DLD1 (cell line): ENCODE data around the gene ADAP2.
"Not testable (repeated sequence)": the region's sequence is repeated elsewhere in the genome, so short reads cannot be mapped to it uniquely, and the experiment has no call there.

Source experiments
- in situ Hi-C: cut with HindIII; loops from 2 replicates; pipeline ENCODE4 v1.10.0; 2017; ENCODE audit warnings: low sequenced_read_pairs

Gene ADAP2, protein sequence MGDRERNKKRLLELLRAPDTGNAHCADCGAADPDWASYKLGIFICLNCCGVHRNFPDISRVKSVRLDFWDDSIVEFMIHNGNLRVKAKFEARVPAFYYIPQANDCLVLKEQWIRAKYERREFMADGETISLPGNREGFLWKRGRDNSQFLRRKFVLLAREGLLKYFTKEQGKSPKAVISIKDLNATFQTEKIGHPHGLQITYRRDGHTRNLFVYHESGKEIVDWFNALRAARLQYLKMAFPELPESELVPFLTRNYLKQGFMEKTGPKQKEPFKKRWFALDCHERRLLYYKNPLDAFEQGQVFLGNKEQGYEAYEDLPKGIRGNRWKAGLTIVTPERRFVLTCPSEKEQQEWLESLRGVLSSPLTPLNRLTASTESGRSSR

DNA sequence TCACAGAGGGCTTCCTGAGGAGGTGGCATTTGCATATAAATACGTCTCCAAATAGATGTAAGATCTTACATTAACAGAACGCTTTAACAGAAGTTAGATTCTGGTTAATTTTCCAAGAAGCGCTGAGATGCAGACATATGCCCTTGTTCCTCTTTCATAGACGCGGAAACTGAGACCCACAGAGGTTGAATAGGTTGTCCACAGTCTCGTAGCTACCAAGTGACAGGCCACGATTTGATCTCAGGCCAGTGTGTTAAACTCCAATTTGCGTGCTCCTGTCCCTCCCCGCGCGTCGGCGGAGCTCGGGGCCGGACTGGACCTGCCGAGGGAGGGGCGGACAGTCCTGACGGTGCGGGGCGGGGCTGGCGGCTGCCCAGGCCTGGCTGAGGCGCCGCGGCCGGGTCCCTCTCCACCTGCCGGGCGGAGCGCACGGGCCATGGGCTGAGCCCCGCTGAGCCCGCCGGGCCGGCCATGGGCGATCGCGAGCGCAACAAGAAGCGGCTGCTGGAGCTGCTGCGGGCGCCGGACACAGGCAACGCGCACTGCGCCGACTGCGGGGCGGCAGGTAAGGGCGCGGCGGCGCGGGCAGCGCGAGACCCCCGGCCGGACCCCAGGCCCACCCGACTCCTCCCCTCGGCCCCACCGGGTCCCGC is at the start of gene ADAP2:
Gene ADAP2 (plus strand): TSS at position 402 of the 653 bp plus-strand sequence. CDS start 70 bp downstream, at position 472.
- in situ Hi-C loops, result no loop called here

DNA sequence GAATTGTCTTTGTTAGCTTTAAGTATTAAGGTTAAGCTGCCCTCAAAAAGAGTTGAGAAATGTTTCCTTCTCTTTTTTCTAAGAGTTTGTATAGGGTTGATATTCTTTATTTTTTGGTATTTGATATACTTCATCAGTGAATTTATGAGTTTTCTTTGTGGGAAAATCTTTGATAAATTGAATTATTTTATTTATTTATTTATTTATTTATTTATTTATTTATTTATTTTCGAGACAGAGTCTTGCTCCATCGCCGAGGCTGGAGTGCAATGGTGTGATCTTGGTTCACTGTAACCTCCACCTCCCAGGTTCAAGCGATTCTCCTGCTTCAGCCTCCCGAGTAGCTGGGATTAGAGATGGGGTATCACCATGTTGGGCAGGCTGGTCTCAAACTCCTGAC is 35.6 kb upstream of the ADAP2 start:
- in situ Hi-C loops, result no loop called here

DNA sequence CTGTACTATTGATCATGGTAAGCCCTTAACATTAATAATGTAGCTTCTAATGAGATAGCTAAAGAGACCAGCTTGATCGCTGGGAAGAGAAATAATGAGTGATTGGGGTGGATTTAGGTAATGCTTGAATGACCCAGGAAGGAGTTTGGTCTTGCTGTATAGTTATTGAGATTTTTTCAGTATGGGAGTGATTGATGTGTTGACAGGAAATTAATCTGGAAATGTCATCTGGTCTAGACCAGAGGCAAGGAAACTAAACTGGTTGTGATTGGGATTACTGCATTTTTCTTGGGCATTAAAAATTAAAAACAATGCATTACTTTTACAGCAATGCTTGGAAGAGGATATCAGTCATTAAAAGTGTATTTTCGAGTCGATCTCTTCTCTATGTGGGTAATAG is 27.5 kb upstream of the ADAP2 start:
- in situ Hi-C loops, result no loop called here

DNA sequence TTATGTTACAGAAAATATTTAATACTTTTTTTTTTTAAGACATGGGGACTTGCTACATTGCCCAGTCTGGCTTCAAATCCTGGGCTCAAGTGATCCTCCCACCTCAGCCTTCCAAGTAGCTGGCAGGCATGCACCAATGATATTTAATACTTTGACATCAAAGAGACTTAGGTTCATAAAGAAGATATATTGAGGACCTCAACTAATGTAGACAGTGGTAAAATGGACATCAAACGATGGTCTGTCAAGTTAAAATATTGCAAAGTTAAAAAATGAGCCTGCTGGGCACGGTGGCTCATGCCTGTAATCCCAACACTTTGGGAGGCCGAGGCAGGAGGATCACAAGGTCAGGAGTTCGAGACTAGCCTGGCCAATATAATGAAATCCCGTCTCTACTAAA is 24.4 kb upstream of the ADAP2 start:
- in situ Hi-C loops, result no loop called here

DNA sequence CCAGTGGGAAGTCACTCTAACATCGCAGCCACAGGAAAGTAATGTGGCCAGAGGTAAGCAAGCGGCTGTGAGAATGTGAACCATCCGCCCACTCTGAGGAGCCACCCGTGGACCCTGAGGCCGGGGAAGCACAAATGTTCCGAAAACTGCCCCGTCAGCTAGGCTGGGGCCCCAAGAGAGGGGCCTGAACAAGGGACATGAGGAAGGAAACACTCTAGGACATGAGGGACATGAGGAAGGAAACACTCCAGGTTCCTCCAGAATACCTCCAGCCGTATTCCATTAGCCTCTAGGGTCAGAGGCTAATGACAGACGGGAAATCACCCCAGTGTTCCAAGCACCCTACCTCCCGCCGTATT is 16.0 kb upstream of the ADAP2 start:
- in situ Hi-C loops, result no loop called here

DNA sequence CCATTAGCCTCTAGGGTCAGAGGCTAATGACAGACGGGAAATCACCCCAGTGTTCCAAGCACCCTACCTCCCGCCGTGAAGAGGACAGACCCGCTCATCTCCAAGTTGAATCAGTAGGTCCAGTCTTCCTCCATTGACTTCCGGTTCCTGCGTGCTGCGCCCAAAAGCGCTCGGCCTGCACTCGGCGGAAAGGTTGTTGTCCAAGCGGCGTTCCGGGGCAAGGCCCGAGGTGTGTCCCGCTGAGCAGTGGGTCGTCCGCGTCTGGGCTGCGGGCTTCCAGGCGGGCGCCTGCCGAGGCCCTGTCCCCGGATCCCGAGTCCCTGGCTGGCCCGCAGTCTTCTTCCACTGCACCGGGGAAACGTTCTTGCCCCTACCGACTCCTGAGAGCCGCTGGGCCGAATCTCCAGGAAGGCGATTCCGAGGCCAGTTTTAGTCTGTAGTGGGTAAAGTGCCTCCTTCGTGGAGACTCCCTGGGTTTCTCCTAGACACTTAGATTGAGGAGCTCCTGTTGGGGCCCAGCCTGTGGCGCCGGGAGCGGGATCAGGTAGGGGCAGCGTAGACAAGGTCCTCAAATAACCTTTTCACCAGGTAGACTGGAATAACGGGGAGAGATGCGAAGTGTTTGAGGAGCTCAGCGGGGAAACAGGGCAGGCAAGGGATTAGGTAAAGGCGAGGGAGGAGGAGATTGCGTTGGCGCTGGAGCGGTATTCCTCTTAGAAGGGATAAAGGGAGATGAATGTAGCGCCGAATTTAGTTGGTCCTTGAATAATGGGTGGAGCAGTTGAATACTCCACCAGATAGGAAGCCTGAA is 15.4 kb upstream of the ADAP2 start, which contains the start of gene TEFM:
Gene TEFM (minus strand): TSS at position 138 of the 811 bp plus-strand sequence. CDS start 40 bp downstream, at position 98.
- in situ Hi-C loops, result no loop called here

DNA sequence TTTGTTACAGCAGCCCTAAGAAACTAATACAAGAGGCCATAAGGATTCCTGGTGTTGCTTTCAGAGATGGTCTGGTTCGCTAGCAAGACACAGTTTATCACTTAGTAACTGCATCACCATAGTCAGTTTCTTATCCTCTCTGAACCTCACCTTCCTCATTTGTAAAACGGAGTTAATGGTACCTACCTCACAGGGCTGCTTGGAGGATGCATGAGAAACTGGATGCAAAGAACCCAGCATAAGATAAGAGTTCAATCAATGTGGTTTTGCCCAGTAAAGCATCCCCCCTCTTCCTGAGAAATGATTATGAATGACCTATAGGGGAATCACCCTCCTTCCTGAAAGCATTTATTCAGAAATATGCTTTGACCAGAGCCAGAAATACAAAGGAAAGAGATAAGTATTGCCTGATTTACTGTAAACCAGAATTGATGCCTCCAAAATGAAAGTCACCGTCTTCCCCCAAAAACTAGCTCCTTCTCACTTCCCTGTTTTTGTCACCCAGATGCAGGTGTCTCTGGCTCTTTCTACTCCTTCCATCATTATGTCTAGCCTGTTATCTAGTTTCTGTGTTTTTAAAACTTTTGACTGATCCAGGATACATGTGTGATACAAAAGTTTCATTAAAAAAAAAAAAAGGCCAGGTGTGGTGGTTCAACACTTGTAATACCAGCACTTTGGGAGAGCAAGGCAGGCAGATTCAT is 12.9 kb upstream of the ADAP2 start:
- in situ Hi-C loops, result no loop called here

DNA sequence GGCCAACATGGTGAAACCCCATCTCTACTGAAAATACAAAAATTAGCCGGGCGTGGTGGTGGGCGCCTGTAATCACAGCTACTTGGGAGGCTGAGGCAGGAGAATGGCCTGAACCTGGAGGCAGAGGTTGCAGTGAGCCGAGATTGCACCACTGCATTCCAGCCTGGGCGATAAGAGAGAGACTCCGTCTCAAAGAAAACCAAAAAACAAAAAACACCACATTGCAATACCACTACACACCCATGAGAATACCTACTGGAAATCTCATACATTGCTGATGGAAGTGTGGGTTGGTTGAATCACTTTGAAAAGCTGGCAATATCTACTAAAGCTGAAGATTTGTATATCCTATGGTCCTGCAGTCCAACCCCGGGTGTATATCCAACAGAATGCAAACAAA is 11.6 kb upstream of the ADAP2 start:
- in situ Hi-C loops, result not testable (repeated sequence)

DNA sequence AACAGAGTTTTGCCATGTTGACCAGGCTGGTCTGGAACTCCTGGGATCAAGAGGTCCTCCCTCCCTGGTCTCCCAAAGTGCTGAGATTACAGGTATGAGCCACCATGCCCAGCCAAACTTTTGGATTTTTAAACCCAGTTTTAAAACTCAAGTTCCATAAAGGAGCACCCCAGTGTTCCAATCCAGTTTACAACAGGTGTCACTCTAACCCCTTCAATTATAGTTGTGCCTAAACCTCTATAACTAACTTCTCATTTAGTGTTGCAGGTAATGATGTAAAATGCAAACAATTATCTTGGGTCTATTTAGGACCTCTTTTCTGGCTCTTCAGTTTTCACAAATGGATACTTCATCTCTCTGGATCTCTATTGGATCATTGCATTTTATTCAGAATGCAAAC is 7.8 kb upstream of the ADAP2 start:
- in situ Hi-C loops, result no loop called here

DNA sequence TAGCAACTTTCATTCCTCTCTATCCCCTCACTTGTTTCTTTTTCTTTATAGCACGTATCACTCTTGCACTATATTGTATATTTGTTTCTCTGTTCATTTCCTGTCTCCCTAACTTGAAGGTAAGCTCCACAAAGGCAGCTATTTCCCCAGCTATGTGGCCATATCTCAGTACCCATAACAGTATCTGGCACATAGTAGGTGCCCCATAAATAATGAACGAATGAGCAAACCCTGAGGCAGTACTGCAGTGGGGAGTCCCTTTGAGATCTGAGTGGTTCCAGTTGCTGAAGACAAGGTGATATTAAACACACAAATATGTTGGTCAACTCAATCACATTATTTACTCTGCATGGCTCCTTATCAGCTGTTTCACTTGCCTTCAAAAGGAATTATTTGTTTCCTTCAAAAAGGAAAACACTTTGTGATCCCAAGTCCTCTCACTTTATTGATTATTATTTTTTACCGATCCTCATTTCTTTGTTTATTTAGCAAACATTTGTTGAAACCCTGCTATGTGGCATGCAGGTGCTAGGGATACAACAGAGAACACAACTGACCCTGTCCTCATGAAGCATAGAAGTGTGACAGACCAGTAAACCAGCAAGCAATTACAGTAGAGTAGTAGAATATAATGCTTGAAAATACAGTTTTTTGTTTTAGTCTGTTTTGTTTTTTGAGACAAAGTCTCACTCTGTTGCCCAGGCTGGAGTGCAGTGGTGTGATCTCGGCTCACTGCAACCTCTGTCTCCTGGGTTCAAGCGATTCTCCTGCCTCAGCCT is 5.7 kb upstream of the ADAP2 start:
- in situ Hi-C loops, result no loop called here

DNA sequence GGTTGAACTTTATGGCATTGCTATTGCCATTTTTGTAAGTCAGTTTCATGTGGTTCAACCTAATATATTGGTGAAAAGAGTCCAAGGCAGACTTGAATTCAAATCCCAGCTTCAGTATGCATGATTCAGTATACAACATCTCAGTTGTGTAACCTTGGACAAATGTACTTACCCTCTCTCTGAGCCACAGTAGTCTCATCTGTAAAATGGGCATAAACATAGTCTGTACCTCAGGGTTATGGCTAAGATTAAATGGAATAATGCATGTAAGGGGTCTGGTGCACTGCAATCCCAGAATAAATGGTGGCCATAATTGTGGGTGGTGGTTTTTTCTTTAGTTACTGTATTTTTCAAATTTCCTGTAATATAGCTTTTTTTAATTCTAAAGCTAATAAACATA is 4.7 kb upstream of the ADAP2 start:
- in situ Hi-C loops, result no loop called here

DNA sequence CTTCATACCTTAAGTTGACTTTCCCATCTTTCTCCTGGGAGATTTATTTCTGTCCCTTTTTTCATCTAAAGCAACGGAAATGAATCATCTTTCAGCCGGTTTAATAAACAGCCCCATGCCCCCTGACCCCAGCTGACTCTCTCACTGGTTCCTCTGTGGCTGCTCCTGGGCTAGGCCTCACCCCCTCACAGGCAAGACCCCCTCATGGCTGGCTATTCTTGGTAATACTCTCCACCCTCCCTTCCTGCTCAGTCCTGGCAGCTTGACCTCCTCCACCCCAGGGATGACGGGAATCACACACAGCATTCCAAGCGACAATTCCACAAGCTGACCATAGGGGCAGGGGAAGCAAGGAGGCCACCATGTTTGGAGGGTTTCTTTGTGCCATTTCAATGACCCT is 1.5 kb upstream of the ADAP2 start:
- in situ Hi-C loops, result no loop called here

DNA sequence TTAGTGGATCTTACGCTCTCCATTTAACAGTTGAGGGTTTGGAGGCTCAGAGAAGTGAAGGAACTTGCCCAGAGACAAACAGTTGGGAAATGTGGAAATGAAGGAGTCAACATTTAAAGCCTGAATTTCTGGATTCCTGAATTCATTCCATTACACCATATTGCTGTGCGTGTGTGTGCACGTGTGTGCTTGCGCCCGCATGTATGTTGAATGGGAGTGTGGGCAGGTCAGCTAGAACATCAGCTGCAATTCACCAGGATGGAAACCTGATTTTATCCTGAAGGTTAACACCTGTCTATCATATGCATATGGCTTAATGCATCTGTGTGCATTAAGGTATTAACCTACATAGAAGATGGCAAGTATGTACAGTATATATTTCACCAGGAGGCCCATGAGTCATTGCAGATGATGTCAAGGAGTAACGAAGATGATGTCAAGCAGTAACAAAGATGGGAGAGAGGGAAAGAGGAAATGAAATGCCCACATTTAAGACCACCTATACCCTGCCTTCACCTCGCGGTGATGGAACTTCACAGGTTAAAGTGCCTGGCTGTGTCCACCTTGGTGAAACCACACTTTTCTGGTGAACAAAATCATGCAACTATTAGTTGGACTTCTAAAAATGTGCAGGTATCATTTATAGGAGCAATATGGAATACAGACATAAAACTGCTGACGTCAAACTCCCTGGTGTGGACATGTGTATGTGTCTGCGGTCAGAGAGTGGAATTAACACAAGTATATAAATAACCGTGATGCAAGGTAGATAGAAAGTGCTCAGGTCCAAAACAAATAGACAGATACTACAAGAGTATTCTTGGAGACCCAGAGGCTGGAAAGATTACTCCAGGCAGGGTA is 832 bp upstream of the ADAP2 start:
- in situ Hi-C loops, result no loop called here

DNA sequence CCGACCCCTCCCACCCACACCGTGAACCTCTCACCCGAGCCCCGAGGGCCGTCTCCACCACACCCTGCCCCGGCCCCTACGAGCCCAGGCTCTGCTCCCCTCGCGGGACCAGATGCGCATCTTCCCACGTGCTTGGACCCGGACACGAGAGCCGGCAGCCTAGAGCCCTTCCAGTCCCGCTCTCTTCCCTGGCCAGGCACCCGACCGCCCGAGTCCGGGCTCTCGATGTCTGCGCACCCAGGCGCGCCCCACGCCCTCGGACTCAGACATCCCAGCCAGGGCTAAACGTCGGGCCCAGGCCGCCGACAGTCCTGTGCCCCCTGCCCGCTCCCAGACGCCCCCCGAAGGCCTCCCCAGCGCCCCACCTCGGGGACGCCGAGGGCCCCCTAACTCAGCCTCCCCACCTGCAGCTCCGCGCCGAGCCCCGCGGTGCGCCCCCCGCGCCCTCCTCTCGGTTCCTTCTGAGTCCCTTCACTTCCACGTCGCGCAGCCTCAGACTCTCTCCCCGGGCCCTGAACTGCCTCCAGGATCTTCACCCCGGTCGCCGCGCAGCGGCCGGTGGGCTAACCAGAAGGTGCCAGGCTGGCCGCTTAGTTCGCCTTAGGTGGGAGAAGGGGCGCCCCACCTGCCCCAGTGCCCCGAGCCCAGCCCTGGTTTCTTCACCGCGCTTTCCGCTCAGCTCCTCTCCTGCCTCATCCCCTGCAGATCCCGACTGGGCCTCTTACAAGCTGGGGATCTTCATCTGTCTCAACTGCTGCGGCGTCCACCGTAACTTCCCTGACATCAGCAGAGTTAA is 688 bp downstream of the ADAP2 start:
- in situ Hi-C loops, result no loop called here

DNA sequence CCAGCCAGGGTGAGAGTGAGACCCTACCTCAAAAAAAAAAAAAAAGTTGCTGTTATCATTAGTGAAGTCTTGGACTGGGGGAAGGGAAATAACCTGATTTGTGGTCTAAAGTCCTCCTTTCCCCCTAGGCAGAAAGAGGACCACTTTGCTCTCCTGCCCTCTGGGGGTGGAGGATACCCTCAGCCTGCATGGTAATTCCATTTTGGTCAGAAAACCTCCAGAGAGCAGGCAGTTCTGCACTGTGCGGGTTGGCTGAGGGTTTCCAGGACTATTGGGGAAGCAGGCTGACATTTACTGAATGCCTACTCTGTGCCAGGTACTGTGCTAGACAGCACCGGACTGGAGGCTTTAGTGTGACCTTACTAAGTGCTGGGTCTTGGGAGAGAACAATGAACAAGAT is 2.6 kb downstream of the ADAP2 start:
- in situ Hi-C loops, result no loop called here

DNA sequence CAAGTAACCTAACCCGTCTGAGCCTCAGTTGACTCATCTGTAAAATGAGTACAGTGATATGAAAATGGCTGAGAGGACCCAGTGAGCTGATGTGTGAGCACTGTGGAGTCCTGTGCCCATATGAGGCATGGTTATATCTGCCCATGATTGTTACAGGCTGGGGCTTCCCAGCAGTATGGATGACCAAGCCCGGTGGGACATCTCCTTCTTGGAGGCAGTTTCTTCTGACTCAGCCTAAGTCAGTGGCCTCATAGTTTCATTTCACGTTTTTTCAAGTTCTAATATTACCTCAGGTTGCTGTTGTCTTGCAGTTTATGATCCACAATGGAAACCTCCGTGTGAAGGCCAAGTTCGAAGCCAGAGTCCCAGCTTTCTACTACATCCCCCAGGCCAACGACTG is 4.8 kb downstream of the ADAP2 start:
- in situ Hi-C loops, result no loop called here

DNA sequence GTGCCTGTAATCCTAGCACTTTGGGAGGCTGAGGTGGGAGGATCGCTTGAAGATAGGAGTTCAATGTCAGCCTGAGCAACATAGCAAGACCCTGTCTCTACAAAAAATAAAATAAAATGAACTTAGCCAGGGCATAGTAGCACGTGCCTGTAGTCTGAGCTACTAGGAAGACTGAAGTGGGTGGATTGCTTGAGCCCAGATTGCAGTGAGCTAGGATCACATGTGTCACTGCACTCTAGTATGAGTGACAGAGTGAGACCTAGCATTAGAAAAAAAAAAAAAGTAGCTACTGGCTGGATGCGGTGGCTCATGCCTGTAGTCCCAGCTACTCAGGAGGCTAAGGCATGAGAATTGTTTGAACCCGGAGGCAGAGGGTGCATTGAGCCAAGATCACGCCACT is 6.0 kb downstream of the ADAP2 start:
- in situ Hi-C loops, result no loop called here

DNA sequence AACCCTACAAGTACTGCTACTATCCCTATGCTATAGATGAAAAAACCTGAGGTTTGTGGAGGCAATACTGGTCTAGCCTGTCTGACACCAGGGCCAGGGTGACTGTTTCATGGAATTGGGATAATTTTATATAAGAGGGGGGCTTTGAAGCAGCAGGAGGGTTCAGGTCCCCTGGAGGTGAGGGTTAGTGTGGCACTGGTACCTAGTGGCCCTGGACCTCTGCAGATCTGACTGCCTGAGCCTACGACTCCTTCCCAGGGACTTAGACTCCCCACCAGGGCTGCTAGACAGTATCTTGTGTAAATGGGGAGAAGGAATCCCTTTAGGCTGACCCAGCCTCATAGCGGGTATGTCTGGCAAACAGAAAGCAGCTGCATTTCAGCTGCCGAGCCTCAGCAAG is 6.8 kb downstream of the ADAP2 start:
- in situ Hi-C loops, result no loop called here
